HepG2 (cell line): Measurements from ENCODE around the gene PYURF.

Source experiments
- CEBPB ChIP-seq: IDR thresholded peaks from 2 replicates; pipeline ENCODE4 v1.6.1; 2011; ENCODE audit warnings: low read depth, low read length, improper control_type of control experiment, borderline replicate concordance
- CTCF ChIP-seq: sonication (generic); formaldehyde crosslinking; IDR thresholded peaks from 2 replicates; pipeline ENCODE4 v1.5.0; 2020; ENCODE audit warnings: mild to moderate bottlenecking, missing genetic modification reagents, moderate library complexity
- MATR3 ChIP-seq: sonication (generic); formaldehyde crosslinking; IDR thresholded peaks from 2 replicates; pipeline ENCODE4 v1.4.0; 2020; ENCODE audit warnings: missing genetic modification reagents
- MIER3 ChIP-seq: IDR thresholded peaks from 2 replicates; pipeline ENCODE4 v1.6.1; 2016; ENCODE audit warnings: missing compliant biosample characterization, borderline replicate concordance
- SRF ChIP-seq: IDR thresholded peaks from 2 replicates; pipeline ENCODE4 v1.6.1; 2011; ENCODE audit warnings: mild to moderate bottlenecking, low read depth, low read length, moderate library complexity
- ZNF280B ChIP-seq: sonication (generic); formaldehyde crosslinking; IDR thresholded peaks from 2 replicates; pipeline ENCODE4 v1.5.0; 2020; ENCODE audit warnings: missing genetic modification reagents, mild to moderate bottlenecking, borderline replicate concordance
- ZNF773 ChIP-seq: sonication (generic); formaldehyde crosslinking; IDR thresholded peaks from 2 replicates; pipeline ENCODE4 v1.4.0; 2020; ENCODE audit warnings: missing genetic modification reagents, borderline replicate concordance

GRCh38 chr4:88523325-88524129, at the start of gene PYURF:
- TF ChIP-seq ZNF280B (CRISPR knock-in tag): peak; percentile 75; the same call in 1 of the 2 replicates
- TF ChIP-seq CTCF: peak; percentile 43
- no peak for TF ChIP-seq CEBPB
- peak; percentile 74; the same call in 1 of the 2 replicates for TF ChIP-seq ZNF773 (CRISPR knock-in tag)
- TF ChIP-seq SRF: no peak
- peak; percentile 92; the same call in 1 of the 2 replicates for TF ChIP-seq MIER3
- TF ChIP-seq MATR3 (CRISPR knock-in tag): no peak
